GM12878 (cell line): ENCODE measurements around the gene PRKG1. TPM values are rescaled to one million over a fixed set of nuclear protein-coding genes. Genes with fewer than 3 reads are reported as not detected.

Experiments
- ATAC-seq: fragments of 200-7000 bp; cut with Tn5 transposase; 3 replicates; pipeline ENCODE4 v1.9.1; 2020; ENCODE audit warnings: mild to moderate bottlenecking, moderate library complexity
- BruUV-seq: library from RNA; stranded (reverse); fragments of 400-500 nt; replicated peaks from 2 replicates; lab custom pipeline; 2021; lab: Mats Ljungman, UMichigan
- CTCF ChIA-PET: fragments of 300-600 bp; sonication (Branson Sonifier 250); formaldehyde crosslinking; extraction: SDS; loops from one replicate; lab custom pipeline; 2021; ENCODE audit warnings: inconsistent platforms; lab: Yijun Ruan, JAX
- POLR2A ChIA-PET: fragments of 350-600 bp; formaldehyde crosslinking; extraction: SDS; loops from one replicate; lab custom pipeline; 2021; ENCODE audit warnings: inconsistent platforms; lab: Charles Lee
- RAD21 ChIA-PET: fragments of 300-600 bp; sonication (Branson Sonifier 250); formaldehyde crosslinking; loops from one replicate; lab custom pipeline; 2023; ENCODE audit warnings: antibody characterized with exemption; ENCODE audit not compliant: unreplicated experiment; lab: Charles Lee
- SMC1A ChIA-PET: fragments of 300-600 bp; sonication (Branson Sonifier 250); formaldehyde crosslinking; loops from one replicate; lab custom pipeline; 2023; ENCODE audit not compliant: unreplicated experiment, uncharacterized antibody; lab: Charles Lee
- DNase-seq: peaks from one replicate; pipeline ENCODE4 v3.0.0-alpha.2; 2011; ENCODE audit warnings: low read depth, low spot score
- FAIRE-seq: peaks from 3 replicates; lab custom pipeline; 2011; peaks lifted over from hg19 to GRCh38; lab: Jason Lieb, UNC
- H2AFZ ChIP-seq: 2 replicates; pipeline ENCODE4 v1.6.0; 2011; ENCODE audit warnings: low read depth, low read length, control low read depth; ENCODE audit not compliant: control insufficient read depth
- H3K27ac ChIP-seq: 2 replicates; pipeline ENCODE4 v1.5.1; 2011; ENCODE audit warnings: control low read depth; ENCODE audit not compliant: control insufficient read depth, insufficient read depth
- H3K27me3 ChIP-seq, 2 experiments: replicated peaks in 1 of 2; 2 replicates each; pipeline versions ENCODE4 v1.6.0 to v1.6.1; 2011; ENCODE audit warnings: low read length in 1 of 2; ENCODE audit not compliant: control insufficient read depth in 2 of 2, insufficient read depth in 2 of 2
- H3K36me3 ChIP-seq, 2 experiments: 2 replicates each; pipeline ENCODE4 v1.5.1; 2011; ENCODE audit warnings: low read length in 1 of 2; ENCODE audit not compliant: control insufficient read depth in 2 of 2, insufficient read depth in 2 of 2
- H3K4me1 ChIP-seq: 2 replicates; pipeline ENCODE4 v1.6.1; 2011; ENCODE audit warnings: mild to moderate bottlenecking, low read length, moderate library complexity, mixed read lengths; ENCODE audit not compliant: control insufficient read depth, insufficient read depth
- H3K4me2 ChIP-seq: 2 replicates; pipeline ENCODE4 v1.6.0; 2011; ENCODE audit warnings: control low read depth; ENCODE audit not compliant: control insufficient read depth, insufficient read depth
- H3K4me3 ChIP-seq: fragments of 200-600 bp; sonication (generic); 2 replicates; pipeline ENCODE4 v1.5.1; 2016
- H3K79me2 ChIP-seq: 2 replicates; pipeline ENCODE4 v1.6.0; 2011; ENCODE audit warnings: low read length; ENCODE audit not compliant: control insufficient read depth, insufficient read depth
- H3K9ac ChIP-seq: 2 replicates; pipeline ENCODE4 v1.8.0; 2011; ENCODE audit warnings: low read length, control low read depth, mixed read lengths; ENCODE audit not compliant: control insufficient read depth, insufficient read depth
- H3K9me3 ChIP-seq: replicated peaks from 3 replicates; pipeline ENCODE4 v1.5.1; 2011; ENCODE audit warnings: mild to moderate bottlenecking, low read length; ENCODE audit not compliant: control insufficient read depth, insufficient read depth
- H4K20me1 ChIP-seq: 2 replicates; pipeline ENCODE4 v1.6.0; 2011; ENCODE audit not compliant: control insufficient read depth, insufficient read depth
- ATF2 ChIP-seq: IDR thresholded peaks from 2 replicates; pipeline ENCODE4 v1.6.1; 2012; ENCODE audit warnings: low read length, inconsistent platforms
- BCL11A ChIP-seq: IDR thresholded peaks from 2 replicates; pipeline ENCODE4 v1.6.1; 2011; ENCODE audit warnings: low read depth, low read length
- GABPA ChIP-seq: IDR thresholded peaks from 2 replicates; pipeline ENCODE4 v1.6.1; 2014; ENCODE audit warnings: antibody characterized with exemption, low read depth, mild to moderate bottlenecking, inconsistent platforms
- HDAC6 ChIP-seq: fragments of 200-600 bp; sonication (generic); IDR thresholded peaks from one replicate; pipeline ENCODE4 v1.8.0; 2017; ENCODE audit warnings: antibody characterized with exemption; ENCODE audit not compliant: unreplicated experiment
- IRF3 ChIP-seq: fragments of 450-650 bp; IDR thresholded peaks from 2 replicates; pipeline ENCODE4 v1.6.1; 2014; ENCODE audit warnings: mild to moderate bottlenecking
- IRF4 ChIP-seq: IDR thresholded peaks from 2 replicates; pipeline ENCODE4 v1.6.1; 2011; ENCODE audit warnings: low read depth, low read length
- IRF5 ChIP-seq: fragments of 450-650 bp; IDR thresholded peaks from 2 replicates; pipeline ENCODE4 v1.6.1; 2017; ENCODE audit warnings: borderline replicate concordance
- KDM1A ChIP-seq: fragments of 200-600 bp; sonication (generic); IDR thresholded peaks from 2 replicates; pipeline ENCODE4 v1.6.1; 2016; ENCODE audit warnings: borderline replicate concordance
- NFYB ChIP-seq: IDR thresholded peaks from 2 replicates; pipeline ENCODE4 v1.6.1; 2011; ENCODE audit warnings: low read depth, mild to moderate bottlenecking, low read length, improper control_type of control experiment, moderate library complexity; ENCODE audit not compliant: insufficient read depth
- SPI1 ChIP-seq: IDR thresholded peaks from 2 replicates; pipeline ENCODE4 v1.6.1; 2011; ENCODE audit warnings: low read depth, mild to moderate bottlenecking, low read length, moderate library complexity, borderline replicate concordance; ENCODE audit not compliant: insufficient read depth
- SUPT20H ChIP-seq: IDR thresholded peaks from 2 replicates; pipeline ENCODE4 v1.6.1; 2011; ENCODE audit warnings: low read depth, mild to moderate bottlenecking, low read length, moderate library complexity, borderline replicate concordance; ENCODE audit not compliant: control insufficient read depth
- TCF12 ChIP-seq: IDR thresholded peaks from 2 replicates; pipeline ENCODE4 v1.6.1; 2011; ENCODE audit warnings: low read depth, mild to moderate bottlenecking, low read length
- USF1 ChIP-seq: IDR thresholded peaks from 2 replicates; pipeline ENCODE4 v1.6.1; 2011; ENCODE audit warnings: borderline replicate concordance, low read depth, mild to moderate bottlenecking, moderate library complexity, mixed read lengths, low read length; ENCODE audit not compliant: insufficient read depth; ENCODE audit errors: extremely low read length
- WGBS: methylation state at CpG from one replicate; pipeline ENCODE4 v1.1.6; 2016; ENCODE audit warnings: low lambda C conversion rate; ENCODE audit not compliant: insufficient replicate concordance, insufficient coverage; ENCODE audit errors: missing lambda C conversion rate; 5-methylcytosine and 5-hydroxymethylcytosine counted together
- in situ Hi-C: fragments of 300-500 bp; cut with MboI; formaldehyde crosslinking; loops from 9 replicates; pipeline ENCODE4 v1.14.3; 2018; ENCODE audit warnings: mixed read lengths
- intact Hi-C: fragments of 100-400 bp; cut with micrococcal nuclease; formaldehyde crosslinking; loops from one replicate; pipeline ENCODE4 v1.14.2; 2022; ENCODE audit not compliant: unreplicated experiment
- polyA plus RNA-seq, 11 experiments: library from polyadenylated mRNA; depleted of rRNA in 4 of 11; unstranded in 6 of 11; stranded (reverse) in 5 of 11; fragments of >200 nt; fragmentation: Nextera tagmentation in 4 of 11; fragmentation: Illumina TruSeq in 1 of 11; extraction: Ambion mirVana in 4 of 11; extraction: Trizol in 1 of 11; gene quantifications; 1 replicate in 1 of 11; 2 replicates in 10 of 11; pipeline versions ENCODE4 v1.2.1 to v1.2.3, GENCODE V29; 2011 to 2016; ENCODE audit warnings: inconsistent platforms in 2 of 11, missing spikeins in 2 of 11, low read depth in 1 of 11
- total RNA-seq, 4 experiments: library from RNA; depleted of rRNA in 3 of 4; stranded (reverse); fragments of >200 nt in 3 of 4; fragmentation: Illumina TruSeq in 1 of 4; extraction: Trizol in 1 of 4; gene quantifications; 2 replicates each; pipeline versions ENCODE4 v1.2.1 to v1.2.3, GENCODE V29; 2013 to 2021

The PRKG1 gene
- total and polyA plus RNA-seq, 10 of the 15 experiments (the other 5 are each of a cell fraction or from before 2014, with no cell fraction given), result 0.04 to 0.05 TPM; not detected in 8

- no peak for TF ChIP-seq BCL11A
- no peak for TF ChIP-seq ATF2
- no peak for TF ChIP-seq GABPA
- no peak for TF ChIP-seq HDAC6
- TF ChIP-seq SUPT20H, result no peak
- TF ChIP-seq USF1, result no peak
- no peak for TF ChIP-seq TCF12
- no peak for TF ChIP-seq KDM1A
- no peak for TF ChIP-seq IRF5
- no peak for TF ChIP-seq IRF4
- TF ChIP-seq SPI1, result no peak
- TF ChIP-seq NFYB, result no peak
- TF ChIP-seq IRF3, result no peak
- H3K27ac ChIP-seq, result no peak overlapping the region
- ATAC-seq (no peak), DNase-seq (no peak), FAIRE-seq (no peak)
- no peak overlapping the region for H3K4me3 ChIP-seq
- H2AFZ ChIP-seq, result no peak overlapping the region
- SMC1A ChIA-PET, result interaction anchor here (0.6 kb wide), 1 partner anchor 19 kb away, joined by 4 read pairs; no protein-coding TSS in a partner anchor
- H3K9me3 ChIP-seq, result no peaks in the 10 kb centered on the region
- RAD21 ChIA-PET, result no interaction called here
- H4K20me1 ChIP-seq, result no peaks in the 10 kb centered on the region
- H3K4me2 ChIP-seq, result no peak overlapping the region
- 47% methylated on average over 7 of the region's 7 CpGs for WGBS
- H3K27me3 ChIP-seq, result no peaks in the 10 kb centered on the region
- no peaks in the 10 kb centered on the region for H3K79me2 ChIP-seq
- POLR2A ChIA-PET, result no interaction called here
- H3K36me3 ChIP-seq, result no peaks in the 10 kb centered on the region
- BruUV-seq, result no TSS peak
- no peaks in the 10 kb centered on the region for H3K4me1 ChIP-seq
- intact Hi-C loops, result no loop called here
- in situ Hi-C loops, result no loop called here
- no peak overlapping the region for H3K9ac ChIP-seq
- CTCF ChIA-PET, result interaction anchor here (1.0 kb wide), 2 partner anchors 11 to 34 kb away, joined by 3 to 4 read pairs; no protein-coding TSS in a partner anchor
These were observed 183.4 kb downstream of the PRKG1 start for GRCh38 chr10:51257511-51258248.
